Fibroblast of lung (primary cell): Measurements from ENCODE around the gene UQCC2. TPM values are rescaled to one million over a fixed set of nuclear protein-coding genes. Genes with fewer than 3 reads are reported as not detected.

Source experiments
- DNase-seq, 2 donors: peaks; one replicate each; pipeline versions ENCODE4 v3.0.0 to v3.0.0-alpha.2; 2010; ENCODE audit warnings: low read depth in 2 of 2
- H2AFZ ChIP-seq: 2 replicates; pipeline ENCODE4 v1.5.1; 2012; ENCODE audit warnings: low read length, control low read depth, inconsistent platforms
- H3K27ac ChIP-seq: 2 replicates; pipeline ENCODE4 v1.5.1; 2011; ENCODE audit warnings: low read length, control low read depth; ENCODE audit not compliant: insufficient read depth
- H3K27me3 ChIP-seq: 2 replicates; pipeline ENCODE4 v1.5.1; 2011; ENCODE audit warnings: mild to moderate bottlenecking, low read length; ENCODE audit not compliant: control insufficient read depth, insufficient read depth
- H3K36me3 ChIP-seq: 2 replicates; pipeline ENCODE4 v1.5.1; 2011; ENCODE audit warnings: low read length; ENCODE audit not compliant: control insufficient read depth, insufficient read depth
- H3K4me1 ChIP-seq: 2 replicates; pipeline ENCODE4 v1.5.1; 2011; ENCODE audit warnings: low read length; ENCODE audit not compliant: control insufficient read depth, insufficient read depth; ENCODE audit errors: extremely low read depth
- H3K4me2 ChIP-seq: 2 replicates; pipeline ENCODE4 v1.5.1; 2011; ENCODE audit warnings: low read length, control low read depth; ENCODE audit not compliant: insufficient read depth; ENCODE audit errors: extremely low read depth
- H3K4me3 ChIP-seq, 4 experiments: fragments of 200-600 bp in 1 of 4; sonication (generic) in 1 of 4; replicated peaks in 1 of 4; 2 replicates each; pipeline ENCODE4 v1.5.1; 2011 to 2016; ENCODE audit warnings: low read length in 4 of 4, low read depth in 3 of 4, mild to moderate bottlenecking in 3 of 4, control low read depth in 2 of 4, inconsistent platforms in 1 of 4, mixed read lengths in 1 of 4; ENCODE audit not compliant: insufficient read depth in 1 of 4; ENCODE audit errors: control extremely low read depth in 1 of 4
- H3K79me2 ChIP-seq: 2 replicates; pipeline ENCODE4 v1.5.1; 2012; ENCODE audit warnings: mild to moderate bottlenecking, low read length, inconsistent platforms; ENCODE audit not compliant: control insufficient read depth, insufficient read depth
- H3K9ac ChIP-seq: 2 replicates; pipeline ENCODE4 v1.5.1; 2011; ENCODE audit warnings: mild to moderate bottlenecking, low read length, control low read depth; ENCODE audit not compliant: insufficient read depth
- H3K9me3 ChIP-seq: 2 replicates; pipeline ENCODE4 v1.5.1; 2012; ENCODE audit warnings: low read depth, low read length; ENCODE audit not compliant: control insufficient read depth, insufficient read depth
- H4K20me1 ChIP-seq: 2 replicates; pipeline ENCODE4 v1.5.1; 2011; ENCODE audit warnings: low read length; ENCODE audit not compliant: control insufficient read depth, insufficient read depth; ENCODE audit errors: extremely low read depth
- CTCF ChIP-seq, 2 donors: IDR thresholded peaks in 1 of 2; conservative IDR thresholded peaks in 1 of 2; 1 replicate in 1 of 2; 2 replicates in 1 of 2; pipeline ENCODE4 v1.5.1; 2011 to 2012; ENCODE audit warnings: low read length in 2 of 2, control low read depth in 1 of 2, inconsistent platforms in 1 of 2, low read depth in 1 of 2, mild to moderate bottlenecking in 1 of 2
- EZH2 ChIP-seq: IDR thresholded peaks from 2 replicates; pipeline ENCODE4 v1.5.1; 2012; ENCODE audit warnings: low read length, control low read depth, mild to moderate bottlenecking; ENCODE audit errors: missing control alignments
- polyA minus RNA-seq: library from RNA; depleted of rRNA, polyadenylated mRNA; stranded (reverse); fragments of >200 nt; gene quantifications from 2 replicates; pipeline ENCODE4 v1.2.3, GENCODE V29; 2011; ENCODE audit warnings: low replicate concordance
- polyA plus RNA-seq, 2 donors: library from polyadenylated mRNA; depleted of rRNA in 1 of 2; stranded (reverse) in 1 of 2; unstranded in 1 of 2; fragments of >200 nt; gene quantifications; 2 replicates each; pipeline ENCODE4 v1.2.1, GENCODE V29; 2011 to 2012; ENCODE audit warnings: missing spikeins in 1 of 2
- total RNA-seq: library from RNA; depleted of rRNA; stranded (reverse); fragments of >200 nt; gene quantifications from 2 replicates; pipeline ENCODE4 v1.2.1, GENCODE V29; 2014

UQCC2 gene
- total RNA-seq (22.9 and 36.5 TPM in 2 replicates), polyA plus RNA-seq (33.8 and 48.3 TPM in 2 replicates), polyA minus RNA-seq (11.2 and 13.9 TPM in 2 replicates)
- 154 and 209 TPM in 2 replicates for polyA plus RNA-seq (2012)

GRCh38 chr6:33711140-33712129 lies at the start of gene UQCC2:
TSS of gene UQCC2 (minus strand) at chr6:33711700. CDS start at chr6:33711686, 14 bp downstream.
- H3K27ac ChIP-seq, result peak within 1 kb of the TSS; percentile 89
- peaks cover 10% of the 10 kb centered on the region for H3K79me2 ChIP-seq
- TF ChIP-seq CTCF (conservative IDR thresholded peaks at IDR 0.05 in 1 of 2, IDR thresholded peaks at IDR 0.05 in 1 of 2; ENCODE audit: low read depth in 1 of 2, low read length in 2 of 2) (peak; percentile 64 to 67), EZH2 (no peak)
- H3K36me3 ChIP-seq, result peaks cover 3% of the 10 kb centered on the region
- H3K9ac ChIP-seq, result peak within 1 kb of the TSS; percentile 83
- no peaks in the 10 kb centered on the region for H3K27me3 ChIP-seq
- no peaks in the 10 kb centered on the region for H3K9me3 ChIP-seq
- H4K20me1 ChIP-seq, result no peaks in the 10 kb centered on the region
- peaks cover 5% of the 10 kb centered on the region for H3K4me1 ChIP-seq
- DNase-seq, result peak; percentile 91 to 96
- H2AFZ ChIP-seq, result peak within 1 kb of the TSS; percentile 95
- H3K4me3 ChIP-seq, result peak within 1 kb of the TSS; percentile 66 to 97 (median 74)
- H3K4me2 ChIP-seq, result peak within 1 kb of the TSS; percentile 98

- no peaks in the 10 kb centered on the region for H3K36me3 ChIP-seq
- no peak overlapping the region for H3K27ac ChIP-seq
- no peak overlapping the region for H3K4me3 ChIP-seq
- no peak overlapping the region for H3K4me2 ChIP-seq
- H3K9ac ChIP-seq, result no peak overlapping the region
- H3K27me3 ChIP-seq, result no peaks in the 10 kb centered on the region
- TF ChIP-seq CTCF (conservative IDR thresholded peaks at IDR 0.05 in 1 of 2, IDR thresholded peaks at IDR 0.05 in 1 of 2; ENCODE audit: low read depth in 1 of 2, low read length in 2 of 2), result no peak
- H3K79me2 ChIP-seq, result no peaks in the 10 kb centered on the region
- H3K9me3 ChIP-seq, result no peaks in the 10 kb centered on the region
- H2AFZ ChIP-seq, result no peak overlapping the region
- no peak for DNase-seq
- H3K4me1 ChIP-seq, result no peaks in the 10 kb centered on the region
- H4K20me1 ChIP-seq, result no peaks in the 10 kb centered on the region
Observed at GRCh38 chr6:33759887-33760629, 48.6 kb upstream of the UQCC2 start.

GRCh38 chr6:33758815-33759216 lies 47.3 kb upstream of the UQCC2 start:
- Histone ChIP-seq H3K27me3 (no peaks in the 10 kb centered on the region), H4K20me1 (no peaks in the 10 kb centered on the region), H3K4me1 (no peaks in the 10 kb centered on the region), H3K36me3 (no peaks in the 10 kb centered on the region), H3K9me3 (no peaks in the 10 kb centered on the region), H3K79me2 (no peaks in the 10 kb centered on the region), H3K4me3 (no peak overlapping the region), H2AFZ (no peak overlapping the region), H3K4me2 (no peak overlapping the region), H3K27ac (no peak overlapping the region), H3K9ac (no peak overlapping the region)
- DNase-seq, result peak in 1 of 2 donors; percentile 76
- TF ChIP-seq EZH2, result no peak
- no peak for TF ChIP-seq CTCF (conservative IDR thresholded peaks at IDR 0.05 in 1 of 2, IDR thresholded peaks at IDR 0.05 in 1 of 2; ENCODE audit: low read depth in 1 of 2, low read length in 2 of 2)
